HUES48 (cell line): Measurements from ENCODE around the gene MAT2B.

Experiments used
- H3K27ac ChIP-seq: one replicate; pipeline ENCODE4 v1.7.0; 2013; ENCODE audit warnings: low read depth, low read length, inconsistent platforms
- H3K27me3 ChIP-seq: 2 replicates; pipeline ENCODE4 v1.6.1; 2013; ENCODE audit warnings: mild to moderate bottlenecking, low read length; ENCODE audit not compliant: control insufficient read depth, insufficient read depth
- H3K36me3 ChIP-seq: 2 replicates; pipeline ENCODE4 v1.6.1; 2013; ENCODE audit warnings: low read length; ENCODE audit not compliant: control insufficient read depth, insufficient read depth
- H3K4me1 ChIP-seq: 2 replicates; pipeline ENCODE4 v1.6.1; 2013; ENCODE audit warnings: mild to moderate bottlenecking, low read length; ENCODE audit not compliant: control insufficient read depth, insufficient read depth
- H3K4me3 ChIP-seq: 2 replicates; pipeline ENCODE4 v1.5.1; 2013; ENCODE audit warnings: mild to moderate bottlenecking, low read depth, low read length
- H3K9ac ChIP-seq: 2 replicates; pipeline ENCODE4 v1.6.1; 2013; ENCODE audit warnings: mild to moderate bottlenecking, low read depth, low read length, moderate library complexity
- H3K9me3 ChIP-seq: 2 replicates; pipeline ENCODE4 v1.6.1; 2013; ENCODE audit warnings: low read length; ENCODE audit not compliant: control insufficient read depth, insufficient read depth

Gene MAT2B

DNA sequence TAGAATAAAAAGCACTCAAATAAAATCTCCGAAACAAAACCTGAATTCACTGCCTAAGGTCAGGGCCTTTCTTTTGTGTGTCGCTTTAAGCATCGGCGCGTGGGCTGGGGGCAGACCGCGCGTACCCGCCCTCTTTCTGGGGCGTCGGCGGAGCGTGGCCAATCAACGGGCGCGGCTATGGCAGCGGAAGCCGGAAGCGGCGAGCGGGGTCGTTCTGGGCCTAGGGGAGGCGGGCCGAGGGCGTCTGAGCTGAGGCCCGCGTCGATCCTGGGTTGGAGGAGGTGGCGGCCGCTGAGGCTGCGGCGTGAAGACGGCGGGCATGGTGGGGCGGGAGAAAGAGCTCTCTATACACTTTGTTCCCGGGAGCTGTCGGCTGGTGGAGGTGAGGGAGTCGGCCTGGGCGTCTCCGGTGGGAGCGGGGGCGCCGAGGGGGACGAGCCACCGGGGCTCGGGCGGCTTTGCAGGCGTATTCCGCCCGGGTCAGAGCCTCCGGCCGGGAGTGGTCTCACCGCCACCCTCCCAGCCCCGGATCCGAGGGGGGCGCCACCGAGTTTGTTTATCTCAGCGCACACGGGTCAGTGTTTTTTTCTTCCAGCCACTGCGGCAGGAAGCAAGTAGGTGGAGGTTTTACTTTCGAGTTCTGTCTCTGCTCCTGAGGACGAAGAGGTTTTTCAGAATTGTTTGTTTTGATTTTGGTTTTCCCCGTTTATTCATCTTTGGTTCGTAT is at the start of gene MAT2B:
Gene MAT2B (plus strand): TSS at position 252 of the 727 bp plus-strand sequence. CDS start 68 bp downstream, at position 320.
- no peaks in the 10 kb centered on the region; the same call in 1 of the 2 replicates for H3K36me3 ChIP-seq
- peaks cover 36% of the 10 kb centered on the region for H3K4me1 ChIP-seq
- no peaks in the 10 kb centered on the region for H3K27me3 ChIP-seq
- peak within 1 kb of the TSS; percentile 91 for H3K9ac ChIP-seq
- peak within 1 kb of the TSS; percentile 98 for H3K27ac ChIP-seq
- H3K4me3 ChIP-seq = peak within 1 kb of the TSS; percentile 96
- no peaks in the 10 kb centered on the region for H3K9me3 ChIP-seq

DNA sequence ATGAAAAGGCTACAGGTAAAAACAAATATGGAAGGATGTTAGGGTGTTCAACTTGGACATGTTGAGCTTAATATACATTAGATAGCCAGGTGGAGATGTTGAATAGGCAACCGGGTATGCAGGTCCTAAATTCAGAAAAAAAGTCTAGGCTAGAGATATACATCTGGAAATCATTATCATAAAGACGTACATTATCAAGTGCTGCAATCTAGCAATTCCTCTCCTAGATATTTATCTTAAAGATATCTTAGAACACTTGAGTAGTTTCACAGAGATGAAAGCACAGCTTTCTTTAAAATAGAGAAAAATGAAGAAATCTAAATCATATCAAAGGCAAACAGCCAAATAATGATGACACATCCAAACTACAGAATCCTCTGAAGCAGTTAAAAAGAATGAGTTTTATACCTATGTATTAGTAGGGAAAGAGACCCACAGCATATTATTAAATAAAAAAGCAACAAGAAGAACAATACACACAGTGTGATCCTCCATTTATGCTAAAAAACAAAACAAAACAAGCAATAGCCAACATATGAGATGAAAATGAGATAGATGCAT is 49.3 kb upstream of the MAT2B start:
- H3K9me3 ChIP-seq = no peaks in the 10 kb centered on the region
- H3K4me3 ChIP-seq = no peak overlapping the region
- peaks cover 48% of the 10 kb centered on the region for H3K36me3 ChIP-seq
- no peaks in the 10 kb centered on the region for H3K4me1 ChIP-seq
- no peak overlapping the region for H3K27ac ChIP-seq
- H3K9ac ChIP-seq = no peak overlapping the region
- no peaks in the 10 kb centered on the region for H3K27me3 ChIP-seq

DNA sequence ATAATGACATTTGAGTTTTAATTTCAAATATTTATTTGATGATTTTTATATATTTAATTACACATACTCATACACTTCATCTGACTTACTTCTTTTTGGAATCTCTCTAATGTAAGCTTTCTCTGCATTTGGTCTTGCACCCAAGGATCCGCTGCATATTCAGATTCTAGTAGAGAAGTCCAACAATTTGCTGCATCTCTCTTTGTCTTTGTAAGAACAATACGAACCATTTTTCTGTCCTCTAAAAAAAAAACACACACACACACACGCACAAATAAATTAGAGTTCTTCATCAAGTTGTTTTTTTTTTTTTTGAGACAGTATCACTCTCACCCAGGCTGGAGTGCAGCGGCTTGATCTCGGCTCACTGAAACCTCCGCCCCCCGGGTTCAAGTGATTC is 48.6 kb upstream of the MAT2B start:
- Histone ChIP-seq H3K9ac (no peak overlapping the region), H3K4me3 (no peak overlapping the region), H3K27me3 (no peaks in the 10 kb centered on the region), H3K9me3 (no peaks in the 10 kb centered on the region), H3K36me3 (peaks cover 46% of the 10 kb centered on the region), H3K27ac (no peak overlapping the region), H3K4me1 (peaks cover 2% of the 10 kb centered on the region; the same call in 1 of the 2 replicates)

DNA sequence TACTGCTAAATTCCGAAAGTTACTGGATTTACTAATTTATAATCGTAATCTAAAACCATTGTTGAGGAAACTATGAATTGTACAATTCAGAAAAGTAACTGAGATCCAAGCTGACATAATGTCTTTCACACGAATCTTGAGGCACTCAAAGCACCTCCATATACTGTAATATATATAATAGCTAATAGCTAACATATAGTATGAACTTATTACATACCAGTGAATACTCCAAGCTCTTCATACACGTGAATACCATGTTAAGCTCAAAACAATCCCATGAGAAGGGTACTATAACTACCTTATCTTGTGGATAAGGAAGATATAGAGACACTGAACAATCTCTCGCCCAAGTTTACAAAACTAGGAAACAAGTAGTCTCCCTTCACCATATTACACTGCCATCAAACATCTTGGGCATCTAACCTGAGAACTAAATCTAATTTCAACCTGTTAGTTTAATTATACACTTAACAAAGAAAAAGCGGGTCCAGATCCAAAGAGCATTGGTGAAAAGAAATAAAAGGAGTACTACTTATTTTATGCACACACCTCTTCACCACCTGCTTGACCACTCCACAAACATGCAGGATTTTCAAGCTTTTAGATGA is 46.5 kb upstream of the MAT2B start:
- Histone ChIP-seq H3K36me3 (peaks cover 33% of the 10 kb centered on the region), H3K9me3 (no peaks in the 10 kb centered on the region), H3K9ac (peak overlapping the region; percentile 89), H3K4me3 (peak overlapping the region; percentile 84), H3K27ac (peak overlapping the region; percentile 100), H3K4me1 (peaks cover 6% of the 10 kb centered on the region; the same call in 1 of the 2 replicates), H3K27me3 (no peaks in the 10 kb centered on the region)

DNA sequence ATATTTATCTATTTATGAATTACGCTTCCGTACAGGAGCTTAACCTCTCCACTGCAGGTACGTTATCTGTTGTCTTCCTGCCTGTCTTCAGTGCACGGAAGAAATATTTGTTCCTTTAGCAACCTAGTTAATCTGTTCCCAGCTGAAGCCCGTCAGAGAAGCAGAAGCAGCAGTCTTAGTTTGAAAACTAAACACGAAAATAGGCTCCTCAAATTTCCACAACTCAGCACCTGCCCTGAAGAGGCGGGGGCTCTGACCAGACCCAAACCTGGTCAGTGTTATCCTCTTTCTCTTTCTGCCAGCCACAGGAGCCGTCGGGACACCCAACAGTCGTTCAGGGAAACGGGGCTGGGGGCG is 46.0 kb upstream of the MAT2B start:
- H3K27ac ChIP-seq = peak overlapping the region; percentile 100
- H3K4me1 ChIP-seq = peaks cover 6% of the 10 kb centered on the region; the same call in 1 of the 2 replicates
- H3K36me3 ChIP-seq = peaks cover 36% of the 10 kb centered on the region
- no peaks in the 10 kb centered on the region for H3K9me3 ChIP-seq
- no peaks in the 10 kb centered on the region for H3K27me3 ChIP-seq
- H3K9ac ChIP-seq = peak overlapping the region; percentile 89
- peak overlapping the region; percentile 84 for H3K4me3 ChIP-seq

DNA sequence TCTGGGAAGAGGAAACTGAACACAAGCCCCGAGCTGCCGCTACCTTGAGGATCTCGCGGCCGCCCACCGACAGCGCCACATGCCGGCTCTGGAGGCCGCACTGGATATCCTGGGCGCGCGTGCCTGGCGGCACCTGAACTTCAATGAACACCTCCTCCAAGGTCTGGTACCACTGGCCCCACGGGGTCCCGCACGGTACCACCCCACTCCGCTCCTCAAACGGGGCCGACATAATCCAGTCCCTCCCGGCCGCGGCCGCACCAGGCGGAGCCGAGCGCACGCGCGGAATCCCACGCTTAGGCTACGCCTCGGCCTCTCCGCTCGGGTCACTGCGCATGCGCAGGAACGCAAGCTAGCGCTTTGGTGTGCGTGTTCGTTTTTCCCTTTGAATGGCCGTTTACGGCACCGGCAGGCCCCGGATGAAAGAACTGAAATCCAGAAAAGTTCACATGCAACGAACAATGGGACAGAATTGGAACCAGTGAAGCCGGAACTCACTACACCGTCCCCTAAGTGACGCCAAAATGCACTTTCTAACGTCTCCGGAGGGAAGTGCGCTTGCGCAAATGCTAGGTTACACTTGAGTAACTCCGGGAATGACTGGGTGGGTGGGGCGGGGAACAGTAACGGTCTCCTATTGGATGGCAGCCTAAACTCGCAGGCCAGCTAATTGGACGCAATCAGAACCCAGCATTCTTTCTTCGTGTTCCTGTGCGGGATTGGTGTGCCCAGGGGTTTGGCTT is 45.4 kb upstream of the MAT2B start, which contains the start of gene NUDCD2:
Gene NUDCD2 (minus strand): TSS at position 284 of the 743 bp plus-strand sequence. CDS start 52 bp downstream, at position 232.
- Histone ChIP-seq H3K4me3 (peak within 1 kb of the TSS; percentile 96), H3K9ac (peak within 1 kb of the TSS; percentile 89), H3K27me3 (no peaks in the 10 kb centered on the region), H3K27ac (peak within 1 kb of the TSS; percentile 100), H3K4me1 (peaks cover 6% of the 10 kb centered on the region; the same call in 1 of the 2 replicates), H3K36me3 (peaks cover 36% of the 10 kb centered on the region), H3K9me3 (no peaks in the 10 kb centered on the region)

DNA sequence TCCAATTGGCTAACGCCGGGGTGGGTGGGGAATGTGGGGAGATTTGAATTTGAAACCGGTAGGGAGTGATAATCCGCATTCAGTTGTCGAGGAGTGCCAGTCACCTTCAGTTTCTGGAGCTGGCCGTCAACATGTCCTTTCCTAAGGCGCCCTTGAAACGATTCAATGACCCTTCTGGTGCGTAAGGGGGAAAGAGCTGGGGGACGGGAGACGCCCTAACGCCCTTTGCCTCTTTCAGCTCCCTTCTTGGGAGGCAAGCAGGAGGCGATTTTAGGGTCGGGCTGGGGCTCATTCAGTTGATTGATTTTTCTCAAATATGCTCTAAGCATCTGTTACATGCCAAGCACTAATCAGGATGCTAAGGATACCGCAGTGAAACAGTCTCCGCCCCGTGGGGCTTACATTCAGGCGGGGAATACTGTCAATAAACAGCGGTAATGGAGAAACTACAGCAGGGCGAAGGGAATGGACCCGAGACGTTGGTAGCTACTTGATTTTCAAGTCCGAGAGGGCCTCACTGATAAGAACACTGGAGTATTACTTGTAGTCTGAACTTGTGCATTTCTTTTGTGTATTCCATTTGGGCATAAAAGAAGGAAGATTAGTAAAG is 44.8 kb upstream of the MAT2B start, which contains the start of gene HMMR:
Gene HMMR (plus strand): TSS at position 71 of the 610 bp plus-strand sequence. CDS start 61 bp downstream, at position 132.
- no peaks in the 10 kb centered on the region for H3K9me3 ChIP-seq
- peaks cover 6% of the 10 kb centered on the region; the same call in 1 of the 2 replicates for H3K4me1 ChIP-seq
- H3K4me3 ChIP-seq = peak within 1 kb of the TSS; percentile 96
- peak within 1 kb of the TSS; percentile 100 for H3K27ac ChIP-seq
- H3K27me3 ChIP-seq = no peaks in the 10 kb centered on the region
- H3K9ac ChIP-seq = peak within 1 kb of the TSS; percentile 89
- H3K36me3 ChIP-seq = peaks cover 37% of the 10 kb centered on the region

DNA sequence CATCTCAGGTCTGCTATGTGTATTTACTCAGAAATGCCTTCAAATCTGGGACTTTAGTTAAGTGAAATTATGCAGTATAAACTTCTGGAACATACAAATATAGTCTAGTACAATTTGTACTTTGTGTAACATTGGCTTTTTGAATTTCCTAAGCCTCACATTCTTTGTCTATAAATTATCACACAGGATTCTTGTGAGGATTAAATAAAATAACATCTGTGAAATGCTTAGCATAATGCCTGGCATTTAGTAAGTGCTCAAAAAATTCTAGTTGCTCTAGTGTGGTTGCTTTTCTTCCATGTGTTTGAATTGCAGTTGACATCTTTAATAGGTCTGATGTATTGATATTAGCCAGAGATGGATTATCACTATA is 42.4 kb upstream of the MAT2B start:
- H3K4me3 ChIP-seq = no peak overlapping the region
- peaks cover 45% of the 10 kb centered on the region for H3K36me3 ChIP-seq
- H3K4me1 ChIP-seq = peaks cover 6% of the 10 kb centered on the region; the same call in 1 of the 2 replicates
- H3K27me3 ChIP-seq = no peaks in the 10 kb centered on the region
- H3K9ac ChIP-seq = no peak overlapping the region
- no peak overlapping the region for H3K27ac ChIP-seq
- H3K9me3 ChIP-seq = no peaks in the 10 kb centered on the region

DNA sequence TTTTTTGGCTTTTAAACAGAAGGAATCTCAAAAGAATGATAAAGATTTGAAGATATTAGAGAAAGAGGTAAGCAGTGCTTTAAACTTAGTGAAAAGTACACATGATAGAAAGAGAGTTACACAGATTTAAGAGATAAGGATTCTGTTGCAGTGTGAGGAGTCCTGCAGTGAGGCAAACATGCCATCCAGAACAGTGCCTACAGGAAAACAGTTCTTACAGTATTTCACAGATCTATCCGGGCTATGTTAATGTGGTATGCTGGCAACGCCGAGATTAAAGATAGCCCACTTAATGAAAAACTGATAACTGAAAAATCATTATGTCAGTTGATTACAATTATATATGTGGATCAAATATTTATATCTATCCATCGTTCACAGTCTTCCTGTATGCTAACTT is 37.7 kb upstream of the MAT2B start:
- H3K4me3 ChIP-seq = no peak overlapping the region
- H3K27me3 ChIP-seq = no peaks in the 10 kb centered on the region
- H3K4me1 ChIP-seq = no peaks in the 10 kb centered on the region
- peaks cover 90% of the 10 kb centered on the region for H3K36me3 ChIP-seq
- no peak overlapping the region for H3K9ac ChIP-seq
- no peaks in the 10 kb centered on the region for H3K9me3 ChIP-seq
- H3K27ac ChIP-seq = no peak overlapping the region

DNA sequence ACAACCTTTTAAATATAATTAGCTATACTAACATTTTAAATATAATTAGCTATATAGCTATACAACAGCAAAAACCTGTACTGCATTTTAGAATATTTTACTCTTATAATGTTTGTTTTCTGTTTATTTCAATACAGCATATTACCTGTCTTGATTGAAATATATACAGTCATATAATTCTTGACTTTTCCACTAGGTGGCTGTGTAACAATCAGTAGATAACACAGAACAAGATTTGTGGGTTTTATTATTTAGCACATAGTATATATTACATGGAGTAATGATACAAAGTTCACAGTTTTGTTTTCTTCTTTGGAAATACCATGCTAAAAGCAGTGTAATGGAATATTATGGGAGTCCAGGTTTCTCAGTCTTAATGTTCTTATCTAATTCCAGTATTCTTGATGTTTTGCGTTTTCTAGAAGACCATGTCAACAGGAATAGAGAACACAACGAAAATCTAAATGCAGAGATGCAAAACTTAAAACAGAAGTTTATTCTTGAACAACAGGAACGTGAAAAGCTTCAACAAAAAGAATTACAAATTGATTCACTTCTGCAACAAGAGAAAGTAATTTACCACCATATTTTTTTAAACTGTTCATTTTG is 31.7 kb upstream of the MAT2B start:
- H3K36me3 ChIP-seq = peaks cover 99% of the 10 kb centered on the region
- no peaks in the 10 kb centered on the region for H3K27me3 ChIP-seq
- H3K4me1 ChIP-seq = no peaks in the 10 kb centered on the region
- H3K4me3 ChIP-seq = no peak overlapping the region
- no peaks in the 10 kb centered on the region for H3K9me3 ChIP-seq
- H3K27ac ChIP-seq = no peak overlapping the region
- no peak overlapping the region for H3K9ac ChIP-seq
